GM06990 (cell line): ENCODE results near the gene CIRBP.

Experiments
- DNase-seq: peaks from one replicate; pipeline ENCODE4 v3.0.0-alpha.2; 2011; ENCODE audit not compliant: insufficient read length; ENCODE audit errors: extremely low read depth
- H3K27me3 ChIP-seq: replicated peaks from 2 replicates; pipeline ENCODE4 v1.6.0; 2011; ENCODE audit warnings: low read length; ENCODE audit not compliant: control insufficient read depth, insufficient read depth
- H3K36me3 ChIP-seq: 2 replicates; pipeline ENCODE4 v1.5.1; 2011; ENCODE audit warnings: low read length; ENCODE audit not compliant: control insufficient read depth, insufficient read depth
- H3K4me3 ChIP-seq: replicated peaks from 2 replicates; pipeline ENCODE4 v1.5.1; 2011; ENCODE audit warnings: low read depth, mild to moderate bottlenecking, control low read depth, low read length
- TF ChIP-seq, protein P1 (sequence below): IDR thresholded peaks from 2 replicates; pipeline ENCODE4 v1.5.1; 2011; ENCODE audit warnings: low read length, control low read depth, mild to moderate bottlenecking, inconsistent platforms; ENCODE audit not compliant: insufficient read depth, poor library complexity, severe bottlenecking

Gene CIRBP

DNA sequence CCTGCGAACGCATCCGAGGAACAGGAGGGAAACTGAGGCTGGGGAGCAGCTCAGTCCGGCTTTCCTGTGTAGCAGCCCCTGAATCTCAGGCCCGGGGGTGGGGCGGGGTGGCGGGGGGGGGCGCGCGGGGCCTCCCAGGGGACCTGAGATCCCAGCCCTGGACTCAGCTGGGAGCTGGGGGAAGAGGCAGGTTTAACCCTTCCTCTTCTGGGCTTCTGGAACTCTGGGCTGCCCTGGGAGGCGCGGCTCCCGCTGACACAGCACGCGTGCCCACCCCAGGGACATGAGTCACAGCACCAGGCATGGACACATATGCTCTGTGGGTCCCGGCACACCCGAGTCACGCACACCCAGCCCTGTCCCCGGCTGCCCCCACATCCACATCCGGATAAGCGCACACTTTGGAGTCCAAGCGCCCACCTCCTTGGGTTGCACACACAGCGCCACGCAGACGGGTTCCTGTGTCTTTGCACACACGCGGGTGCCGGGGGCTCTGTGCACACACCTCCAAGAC is 3.5 kb upstream of the CIRBP start:
- TF ChIP-seq, protein P1, sequence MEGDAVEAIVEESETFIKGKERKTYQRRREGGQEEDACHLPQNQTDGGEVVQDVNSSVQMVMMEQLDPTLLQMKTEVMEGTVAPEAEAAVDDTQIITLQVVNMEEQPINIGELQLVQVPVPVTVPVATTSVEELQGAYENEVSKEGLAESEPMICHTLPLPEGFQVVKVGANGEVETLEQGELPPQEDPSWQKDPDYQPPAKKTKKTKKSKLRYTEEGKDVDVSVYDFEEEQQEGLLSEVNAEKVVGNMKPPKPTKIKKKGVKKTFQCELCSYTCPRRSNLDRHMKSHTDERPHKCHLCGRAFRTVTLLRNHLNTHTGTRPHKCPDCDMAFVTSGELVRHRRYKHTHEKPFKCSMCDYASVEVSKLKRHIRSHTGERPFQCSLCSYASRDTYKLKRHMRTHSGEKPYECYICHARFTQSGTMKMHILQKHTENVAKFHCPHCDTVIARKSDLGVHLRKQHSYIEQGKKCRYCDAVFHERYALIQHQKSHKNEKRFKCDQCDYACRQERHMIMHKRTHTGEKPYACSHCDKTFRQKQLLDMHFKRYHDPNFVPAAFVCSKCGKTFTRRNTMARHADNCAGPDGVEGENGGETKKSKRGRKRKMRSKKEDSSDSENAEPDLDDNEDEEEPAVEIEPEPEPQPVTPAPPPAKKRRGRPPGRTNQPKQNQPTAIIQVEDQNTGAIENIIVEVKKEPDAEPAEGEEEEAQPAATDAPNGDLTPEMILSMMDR, result no peak
- H3K27me3 ChIP-seq, result no peaks in the 10 kb centered on the region; the same call in 1 of the 2 replicates
- peak; percentile 69 for DNase-seq
- peak overlapping the region; percentile 52 for H3K4me3 ChIP-seq
- H3K36me3 ChIP-seq, result no peaks in the 10 kb centered on the region

DNA sequence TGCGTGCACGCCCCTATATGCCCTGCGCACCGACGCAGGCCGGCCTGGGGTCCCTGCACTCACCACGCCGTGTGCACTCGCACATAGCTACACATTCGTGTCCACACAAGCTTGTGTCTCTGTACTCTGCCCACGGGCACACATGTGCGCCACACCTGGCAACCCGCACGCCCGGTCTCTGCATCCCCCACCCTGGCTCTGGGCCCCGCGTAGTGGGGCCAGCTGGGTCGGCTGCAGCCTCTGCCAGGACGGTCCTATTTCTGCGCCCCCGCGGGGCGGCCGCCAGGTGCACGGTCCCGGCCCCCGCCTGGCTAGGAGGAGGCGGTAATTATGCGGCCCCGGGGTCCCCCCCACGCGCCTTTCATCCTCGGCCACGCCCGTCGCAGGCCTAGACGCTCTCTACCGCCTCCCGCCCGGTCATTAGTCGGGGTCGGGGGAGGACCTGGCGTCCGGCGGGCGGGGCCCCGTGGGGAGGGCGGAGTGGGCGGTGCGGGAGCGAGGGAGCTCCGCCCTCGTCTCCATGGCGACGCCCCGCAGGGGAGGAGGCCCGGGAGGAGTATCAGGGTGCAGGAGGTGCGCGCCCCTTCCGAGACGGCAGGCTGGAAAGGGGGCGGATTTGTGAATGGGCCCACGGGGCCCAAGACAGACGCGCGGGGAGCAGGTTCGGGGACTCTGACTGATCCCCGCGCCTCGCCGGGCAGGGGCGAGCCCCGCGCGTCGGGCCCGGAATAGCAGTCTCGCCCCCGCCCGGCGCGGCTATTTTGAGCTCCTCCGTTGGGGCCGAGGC is 2.8 kb upstream of the CIRBP start:
- no peaks in the 10 kb centered on the region; the same call in 1 of the 2 replicates for H3K27me3 ChIP-seq
- peak; percentile 92 for DNase-seq
- H3K36me3 ChIP-seq, result peaks cover 5% of the 10 kb centered on the region; the same call in 1 of the 2 replicates
- TF ChIP-seq, protein P1, result no peak
- peak overlapping the region; percentile 52 for H3K4me3 ChIP-seq

DNA sequence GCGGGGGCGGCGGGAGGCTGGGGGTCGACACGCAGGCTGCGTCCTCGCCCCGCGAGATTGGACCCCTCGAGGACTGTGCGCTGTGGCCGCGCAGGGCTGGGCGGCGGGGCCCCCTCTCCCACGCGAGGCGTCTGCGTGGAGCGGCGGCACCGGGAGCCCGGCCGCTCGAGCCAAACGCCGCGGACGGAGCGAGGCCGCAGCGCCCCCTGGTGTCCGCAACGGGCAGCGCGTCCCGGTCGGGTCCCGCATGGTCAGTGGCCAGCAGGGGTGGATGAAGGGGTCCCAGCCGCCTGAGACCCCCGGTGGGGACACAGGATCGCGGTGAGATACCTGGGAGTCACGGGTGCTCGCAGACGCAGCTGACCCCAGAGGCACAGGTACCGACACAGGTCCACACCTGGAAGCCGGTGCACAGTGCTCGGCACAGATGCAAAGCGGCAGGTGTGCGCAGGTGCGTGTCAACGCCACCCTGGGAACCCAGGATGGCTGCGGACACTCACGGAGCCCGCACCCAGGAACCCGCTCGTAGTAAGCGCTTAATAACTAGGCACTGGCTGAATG is 2.1 kb upstream of the CIRBP start:
- Histone ChIP-seq H3K27me3 (no peaks in the 10 kb centered on the region; the same call in 1 of the 2 replicates), H3K4me3 (peak overlapping the region; percentile 52), H3K36me3 (peaks cover 11% of the 10 kb centered on the region)
- DNase-seq, result peak; percentile 82
- TF ChIP-seq, protein P1, result peak; percentile 76

DNA sequence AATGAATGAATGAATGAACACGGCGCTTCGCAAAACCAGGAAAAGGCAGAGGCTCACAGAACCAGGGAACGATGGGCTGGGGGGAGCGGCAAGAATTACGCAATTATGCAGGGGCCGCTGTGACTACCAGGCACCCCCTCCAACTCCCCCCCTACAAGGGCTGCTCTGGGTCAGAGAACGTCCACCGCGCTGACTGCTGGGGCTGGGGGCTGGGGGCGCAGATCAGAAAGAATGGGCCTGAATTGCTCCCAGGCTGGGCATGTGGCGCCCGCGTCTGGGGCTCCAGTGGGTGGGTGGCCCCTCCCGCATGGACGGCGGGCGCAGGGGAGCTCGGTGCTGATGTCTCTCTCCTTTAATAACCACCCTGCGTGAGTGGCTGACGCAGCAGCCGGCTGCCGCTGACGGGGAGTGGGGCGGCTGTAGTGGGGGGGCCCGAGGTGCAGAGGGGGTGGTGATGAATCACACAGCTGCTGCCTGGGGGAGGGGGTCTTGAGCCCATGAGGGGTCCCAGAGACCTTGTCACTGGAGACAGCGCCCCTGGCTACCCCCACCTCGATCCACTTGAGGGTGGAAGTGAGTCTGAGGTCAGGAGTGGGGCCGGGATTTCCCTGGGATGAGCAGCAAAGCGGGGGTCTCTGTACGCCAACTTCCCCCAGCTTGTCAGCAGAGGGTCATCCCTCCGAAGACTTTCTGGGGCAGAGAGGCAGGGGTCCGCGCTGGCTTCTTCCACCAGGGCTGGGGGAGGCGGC is 1.5 kb upstream of the CIRBP start:
- TF ChIP-seq, protein P1, result no peak
- DNase-seq, result no peak
- H3K27me3 ChIP-seq, result no peaks in the 10 kb centered on the region; the same call in 1 of the 2 replicates
- peak overlapping the region; percentile 48; the same call in 1 of the 2 replicates for H3K4me3 ChIP-seq
- peaks cover 14% of the 10 kb centered on the region for H3K36me3 ChIP-seq

DNA sequence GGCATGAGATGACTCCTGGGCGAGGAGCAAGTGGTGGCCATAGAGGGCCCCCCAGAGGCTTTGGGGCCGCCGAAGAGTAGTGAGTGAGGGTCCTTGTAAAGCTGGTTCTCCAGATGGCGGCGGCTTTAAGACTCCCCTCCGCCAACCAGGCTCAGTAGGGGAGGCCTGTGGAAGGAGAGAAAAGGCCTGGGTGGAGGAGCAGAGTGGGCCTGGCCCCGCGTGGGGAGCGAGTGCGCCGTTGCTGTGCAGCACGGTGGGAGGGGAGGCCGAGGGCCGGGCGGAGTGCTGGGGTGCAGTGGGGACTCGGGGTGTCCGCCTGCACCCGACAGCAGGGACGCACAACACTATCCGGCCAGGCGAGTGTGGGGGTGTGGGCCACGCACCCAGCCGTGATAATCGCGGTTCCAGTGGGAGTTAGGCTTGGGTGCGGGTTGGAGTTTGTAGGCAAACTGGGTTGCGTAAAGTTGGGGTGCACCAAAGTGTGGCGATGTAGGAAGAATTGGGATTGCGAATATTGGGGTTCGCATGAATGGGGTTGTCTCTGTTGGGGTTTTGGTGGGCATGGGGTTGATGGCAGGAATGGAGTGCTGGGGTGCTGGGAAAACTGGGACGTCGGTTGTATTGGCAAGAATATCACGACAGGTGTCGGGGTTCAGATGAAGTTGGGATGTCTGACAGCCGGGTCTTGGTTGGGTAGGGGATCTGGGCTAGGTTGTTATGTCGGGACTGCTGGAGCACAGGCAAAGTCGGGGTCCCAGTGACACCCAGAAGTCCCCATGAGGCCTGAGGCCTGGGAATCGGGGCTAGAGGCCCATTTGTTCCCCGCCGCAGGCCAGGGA is 687 bp upstream of the CIRBP start:
- DNase-seq, result no peak
- H3K4me3 ChIP-seq, result no peak overlapping the region
- no peaks in the 10 kb centered on the region; the same call in 1 of the 2 replicates for H3K27me3 ChIP-seq
- H3K36me3 ChIP-seq, result peaks cover 20% of the 10 kb centered on the region
- TF ChIP-seq, protein P1, result no peak
